HL-60 (cell line): Measurements from ENCODE around the gene A2ML1.

Experiments
- DNase-seq, 2 experiments: peaks; one replicate each; pipeline ENCODE4 v3.0.0-alpha.2; 2010 to 2020; ENCODE audit warnings: low read depth in 1 of 2, low spot score in 1 of 2
- H3K27ac ChIP-seq: fragments of 250-450 bp; sonication (Bioruptor Pico); replicated peaks from 2 replicates; pipeline ENCODE4 v1.5.1; 2020; ENCODE audit warnings: mild to moderate bottlenecking, moderate library complexity
- H3K27me3 ChIP-seq: fragments of 250-450 bp; sonication (Bioruptor Pico); 2 replicates; pipeline ENCODE4 v1.5.1; 2021; ENCODE audit warnings: mild to moderate bottlenecking, moderate library complexity; ENCODE audit not compliant: insufficient read depth, poor library complexity, severe bottlenecking
- H3K4me3 ChIP-seq: replicated peaks from 2 replicates; pipeline ENCODE4 v1.5.1; 2011; ENCODE audit warnings: mild to moderate bottlenecking, control low read depth, low read length; ENCODE audit not compliant: insufficient read depth
- GABPA ChIP-seq: IDR thresholded peaks from 2 replicates; pipeline ENCODE4 v1.6.1; 2012; ENCODE audit warnings: low read depth
- POLR2AphosphoS5 ChIP-seq: IDR thresholded peaks from 2 replicates; pipeline ENCODE4 v1.6.1; 2012; ENCODE audit warnings: low read depth
- SPI1 ChIP-seq: IDR thresholded peaks from 2 replicates; pipeline ENCODE4 v1.6.1; 2012; ENCODE audit warnings: low read depth, mild to moderate bottlenecking, borderline replicate concordance
- TF ChIP-seq, protein P1 (sequence below): IDR thresholded peaks from one replicate; pipeline ENCODE4 v1.5.1; 2011; ENCODE audit warnings: low read length, control low read depth, inconsistent platforms; ENCODE audit not compliant: insufficient read depth
- TF ChIP-seq, protein P2 (sequence below): IDR thresholded peaks from 2 replicates; pipeline ENCODE4 v1.6.1; 2012; ENCODE audit warnings: low read depth; ENCODE audit not compliant: insufficient replicate concordance

A2ML1 gene

GRCh38 chr12:8886502-8887284, 64.3 kb downstream of the A2ML1 start:
- Histone ChIP-seq H3K4me3 (no peak overlapping the region), H3K27me3 (no peaks in the 10 kb centered on the region), H3K27ac (no peak overlapping the region)
- TF ChIP-seq POLR2AphosphoS5 (no peak), GABPA (no peak), SPI1 (no peak)
- no peak for DNase-seq

GRCh38 chr12:8887285-8887715, 64.9 kb downstream of the A2ML1 start:
- no peak overlapping the region for H3K27ac ChIP-seq
- H3K4me3 ChIP-seq = no peak overlapping the region
- no peak for TF ChIP-seq SPI1
- TF ChIP-seq, protein P1, sequence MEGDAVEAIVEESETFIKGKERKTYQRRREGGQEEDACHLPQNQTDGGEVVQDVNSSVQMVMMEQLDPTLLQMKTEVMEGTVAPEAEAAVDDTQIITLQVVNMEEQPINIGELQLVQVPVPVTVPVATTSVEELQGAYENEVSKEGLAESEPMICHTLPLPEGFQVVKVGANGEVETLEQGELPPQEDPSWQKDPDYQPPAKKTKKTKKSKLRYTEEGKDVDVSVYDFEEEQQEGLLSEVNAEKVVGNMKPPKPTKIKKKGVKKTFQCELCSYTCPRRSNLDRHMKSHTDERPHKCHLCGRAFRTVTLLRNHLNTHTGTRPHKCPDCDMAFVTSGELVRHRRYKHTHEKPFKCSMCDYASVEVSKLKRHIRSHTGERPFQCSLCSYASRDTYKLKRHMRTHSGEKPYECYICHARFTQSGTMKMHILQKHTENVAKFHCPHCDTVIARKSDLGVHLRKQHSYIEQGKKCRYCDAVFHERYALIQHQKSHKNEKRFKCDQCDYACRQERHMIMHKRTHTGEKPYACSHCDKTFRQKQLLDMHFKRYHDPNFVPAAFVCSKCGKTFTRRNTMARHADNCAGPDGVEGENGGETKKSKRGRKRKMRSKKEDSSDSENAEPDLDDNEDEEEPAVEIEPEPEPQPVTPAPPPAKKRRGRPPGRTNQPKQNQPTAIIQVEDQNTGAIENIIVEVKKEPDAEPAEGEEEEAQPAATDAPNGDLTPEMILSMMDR = no peak
- TF ChIP-seq, protein P2, sequence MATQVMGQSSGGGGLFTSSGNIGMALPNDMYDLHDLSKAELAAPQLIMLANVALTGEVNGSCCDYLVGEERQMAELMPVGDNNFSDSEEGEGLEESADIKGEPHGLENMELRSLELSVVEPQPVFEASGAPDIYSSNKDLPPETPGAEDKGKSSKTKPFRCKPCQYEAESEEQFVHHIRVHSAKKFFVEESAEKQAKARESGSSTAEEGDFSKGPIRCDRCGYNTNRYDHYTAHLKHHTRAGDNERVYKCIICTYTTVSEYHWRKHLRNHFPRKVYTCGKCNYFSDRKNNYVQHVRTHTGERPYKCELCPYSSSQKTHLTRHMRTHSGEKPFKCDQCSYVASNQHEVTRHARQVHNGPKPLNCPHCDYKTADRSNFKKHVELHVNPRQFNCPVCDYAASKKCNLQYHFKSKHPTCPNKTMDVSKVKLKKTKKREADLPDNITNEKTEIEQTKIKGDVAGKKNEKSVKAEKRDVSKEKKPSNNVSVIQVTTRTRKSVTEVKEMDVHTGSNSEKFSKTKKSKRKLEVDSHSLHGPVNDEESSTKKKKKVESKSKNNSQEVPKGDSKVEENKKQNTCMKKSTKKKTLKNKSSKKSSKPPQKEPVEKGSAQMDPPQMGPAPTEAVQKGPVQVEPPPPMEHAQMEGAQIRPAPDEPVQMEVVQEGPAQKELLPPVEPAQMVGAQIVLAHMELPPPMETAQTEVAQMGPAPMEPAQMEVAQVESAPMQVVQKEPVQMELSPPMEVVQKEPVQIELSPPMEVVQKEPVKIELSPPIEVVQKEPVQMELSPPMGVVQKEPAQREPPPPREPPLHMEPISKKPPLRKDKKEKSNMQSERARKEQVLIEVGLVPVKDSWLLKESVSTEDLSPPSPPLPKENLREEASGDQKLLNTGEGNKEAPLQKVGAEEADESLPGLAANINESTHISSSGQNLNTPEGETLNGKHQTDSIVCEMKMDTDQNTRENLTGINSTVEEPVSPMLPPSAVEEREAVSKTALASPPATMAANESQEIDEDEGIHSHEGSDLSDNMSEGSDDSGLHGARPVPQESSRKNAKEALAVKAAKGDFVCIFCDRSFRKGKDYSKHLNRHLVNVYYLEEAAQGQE = no peak
- TF ChIP-seq POLR2AphosphoS5 = no peak
- no peak for TF ChIP-seq GABPA
- DNase-seq = no peak
- no peaks in the 10 kb centered on the region for H3K27me3 ChIP-seq

- peak in 1 of 2 experiments; percentile 28 for DNase-seq
- Histone ChIP-seq H3K4me3 (peak overlapping the region; percentile 31), H3K27ac (no peak overlapping the region), H3K27me3 (no peaks in the 10 kb centered on the region)
- TF ChIP-seq, protein P1 = peak; percentile 55
- no peak for TF ChIP-seq POLR2AphosphoS5
Observed at GRCh38 chr12:8890313-8891085, 68.1 kb downstream of the A2ML1 start.

DNA sequence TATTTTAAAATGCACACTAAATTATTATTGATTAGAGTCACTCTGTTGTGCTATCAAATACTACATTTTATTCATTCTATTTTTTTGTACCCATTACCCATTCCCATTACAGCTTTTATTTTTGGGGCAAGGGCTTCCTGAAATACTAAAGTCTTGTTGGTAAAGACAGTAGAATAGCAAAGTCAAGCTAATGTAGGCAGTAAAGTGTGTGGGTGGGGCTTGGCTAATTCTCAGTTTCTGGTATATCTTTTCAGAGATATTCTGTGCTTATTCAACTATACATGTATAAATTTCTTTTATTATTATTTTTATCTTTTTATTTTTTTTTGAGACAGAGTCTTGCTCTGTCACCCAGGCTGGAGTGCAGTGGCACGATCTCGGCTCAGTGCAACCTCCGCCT, 69.6 kb downstream of the A2ML1 start:
- H3K27ac ChIP-seq = no peak overlapping the region
- H3K27me3 ChIP-seq = no peaks in the 10 kb centered on the region
- DNase-seq = no peak
- H3K4me3 ChIP-seq = no peak overlapping the region
- TF ChIP-seq, protein P2 = no peak
- TF ChIP-seq GABPA = no peak
- no peak for TF ChIP-seq SPI1
- TF ChIP-seq POLR2AphosphoS5 = no peak
- TF ChIP-seq, protein P1 = no peak
